HEK293T (cell line): ENCODE measurements around the gene TBC1D16.

Experiments used
- CTCF ChIA-PET: fragments of 350-600 bp; formaldehyde crosslinking; extraction: SDS; loops from one replicate; lab custom pipeline; 2021; ENCODE audit warnings: antibody characterized with exemption, inconsistent platforms; lab: Yijun Ruan, JAX
- POLR2A ChIA-PET: fragments of 350-600 bp; formaldehyde crosslinking; extraction: SDS; loops from one replicate; lab custom pipeline; 2020; ENCODE audit warnings: antibody characterized with exemption, inconsistent platforms; lab: Yijun Ruan, JAX
- DNase-seq: peaks from one replicate; pipeline ENCODE4 v3.0.0; 2012; ENCODE audit warnings: mixed read lengths; ENCODE audit errors: extremely low spot score
- ARNT ChIP-seq: fragments of 450-650 bp; IDR thresholded peaks from 2 replicates; pipeline ENCODE4 v1.6.1; 2017; ENCODE audit warnings: mild to moderate bottlenecking
- BHLHE40 ChIP-seq: fragments of 450-650 bp; IDR thresholded peaks from 2 replicates; pipeline ENCODE4 v1.6.1; 2016; ENCODE audit warnings: mild to moderate bottlenecking, moderate library complexity, borderline replicate concordance
- CTBP1 ChIP-seq: fragments of 450-650 bp; IDR thresholded peaks from 2 replicates; pipeline ENCODE4 v1.6.1; 2016; ENCODE audit warnings: borderline replicate concordance
- ELF4 ChIP-seq: fragments of 450-650 bp; IDR thresholded peaks from 2 replicates; pipeline ENCODE4 v1.6.1; 2017; ENCODE audit warnings: antibody characterized with exemption
- FOXA1 ChIP-seq: fragments of 450-650 bp; IDR thresholded peaks from 2 replicates; pipeline ENCODE4 v1.6.1; 2016; ENCODE audit warnings: mild to moderate bottlenecking
- FOXK2 ChIP-seq: fragments of 450-650 bp; IDR thresholded peaks from 2 replicates; pipeline ENCODE4 v1.6.1; 2016; ENCODE audit warnings: mild to moderate bottlenecking
- FOXM1 ChIP-seq: fragments of 450-650 bp; IDR thresholded peaks from 2 replicates; pipeline ENCODE4 v1.6.1; 2017; ENCODE audit warnings: mild to moderate bottlenecking, borderline replicate concordance
- HDGF ChIP-seq: fragments of 450-650 bp; IDR thresholded peaks from 2 replicates; pipeline ENCODE4 v1.6.1; 2017; ENCODE audit warnings: antibody characterized with exemption, borderline replicate concordance
- L3MBTL2 ChIP-seq: fragments of 450-650 bp; conservative IDR thresholded peaks from 2 replicates; pipeline ENCODE4 v1.6.1; 2016; ENCODE audit warnings: mild to moderate bottlenecking
- LEF1 ChIP-seq: fragments of 450-650 bp; IDR thresholded peaks from 2 replicates; pipeline ENCODE4 v1.6.1; 2017; ENCODE audit warnings: mild to moderate bottlenecking, borderline replicate concordance
- NFRKB ChIP-seq: fragments of 450-650 bp; IDR thresholded peaks from 2 replicates; pipeline ENCODE4 v1.6.1; 2016; ENCODE audit warnings: mild to moderate bottlenecking, moderate library complexity
- SP1 ChIP-seq: fragments of 450-650 bp; IDR thresholded peaks from 2 replicates; pipeline ENCODE4 v1.6.1; 2017
- SUZ12 ChIP-seq: fragments of 450-650 bp; IDR thresholded peaks from 2 replicates; pipeline ENCODE4 v1.6.1; 2016; ENCODE audit warnings: mild to moderate bottlenecking
- TARDBP ChIP-seq: fragments of 450-650 bp; IDR thresholded peaks from 2 replicates; pipeline ENCODE4 v1.6.1; 2016
- ZNF384 ChIP-seq: fragments of 450-650 bp; IDR thresholded peaks from 2 replicates; pipeline ENCODE4 v1.6.1; 2016
- TF ChIP-seq, protein P1 (sequence below): fragments of 450-650 bp; IDR thresholded peaks from 2 replicates; pipeline ENCODE4 v1.6.1; 2016

TBC1D16 gene

DNA sequence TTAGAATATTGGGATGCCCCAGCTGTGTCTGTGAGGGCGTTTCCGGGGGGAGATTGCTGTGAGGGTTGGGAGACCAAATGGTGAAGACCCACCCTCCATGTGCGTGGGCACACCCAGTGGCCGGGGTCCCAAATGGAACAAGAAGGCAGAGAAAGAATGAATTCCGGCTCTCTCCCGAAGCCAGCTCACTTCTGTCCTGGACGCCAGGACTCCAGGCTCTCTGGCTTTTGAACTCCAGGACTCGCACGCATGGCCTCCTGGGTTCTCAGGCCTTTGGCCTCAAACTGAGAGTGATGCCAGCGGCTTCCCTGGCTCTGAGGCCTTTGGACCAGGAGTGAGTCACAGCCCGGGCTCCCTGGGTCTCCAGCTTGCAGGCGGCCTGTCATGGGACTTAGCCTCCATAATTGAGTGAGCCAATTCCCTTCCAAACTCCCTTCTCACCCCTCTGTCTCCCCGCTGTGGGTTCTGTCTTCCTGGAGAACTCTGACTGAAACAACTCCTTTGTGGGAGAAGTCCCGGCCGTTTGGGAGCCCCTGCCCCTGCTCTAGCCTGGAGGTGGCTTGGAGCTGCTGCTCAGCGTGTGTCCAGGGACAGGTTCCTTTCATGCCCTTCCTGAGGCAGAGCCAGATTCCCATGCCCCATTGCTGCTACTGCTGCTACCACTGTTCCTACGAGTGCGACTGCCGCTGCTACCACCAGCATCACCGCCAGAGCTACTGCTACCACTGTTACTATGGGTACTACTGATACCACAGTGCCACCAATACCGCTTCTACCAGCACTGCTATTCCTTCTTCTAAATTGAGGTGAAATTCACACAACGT, 146.6 kb downstream of the TBC1D16 start:
- POLR2A ChIA-PET: no interaction called here
- CTCF ChIA-PET: no interaction called here
- no peak for DNase-seq
- TF ChIP-seq ELF4: no peak
- no peak for TF ChIP-seq FOXA1
- no peak for TF ChIP-seq SUZ12
- TF ChIP-seq TARDBP: no peak
- TF ChIP-seq CTBP1: no peak
- no peak for TF ChIP-seq BHLHE40
- TF ChIP-seq NFRKB: no peak
- TF ChIP-seq ZNF384: no peak
- TF ChIP-seq, protein P1, sequence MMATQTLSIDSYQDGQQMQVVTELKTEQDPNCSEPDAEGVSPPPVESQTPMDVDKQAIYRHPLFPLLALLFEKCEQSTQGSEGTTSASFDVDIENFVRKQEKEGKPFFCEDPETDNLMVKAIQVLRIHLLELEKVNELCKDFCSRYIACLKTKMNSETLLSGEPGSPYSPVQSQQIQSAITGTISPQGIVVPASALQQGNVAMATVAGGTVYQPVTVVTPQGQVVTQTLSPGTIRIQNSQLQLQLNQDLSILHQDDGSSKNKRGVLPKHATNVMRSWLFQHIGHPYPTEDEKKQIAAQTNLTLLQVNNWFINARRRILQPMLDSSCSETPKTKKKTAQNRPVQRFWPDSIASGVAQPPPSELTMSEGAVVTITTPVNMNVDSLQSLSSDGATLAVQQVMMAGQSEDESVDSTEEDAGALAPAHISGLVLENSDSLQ: no peak
- TF ChIP-seq SP1: no peak
- no peak for TF ChIP-seq FOXM1
- TF ChIP-seq ARNT: no peak
- TF ChIP-seq LEF1: no peak
- no peak for TF ChIP-seq L3MBTL2
- no peak for TF ChIP-seq HDGF
- TF ChIP-seq FOXK2: no peak

DNA sequence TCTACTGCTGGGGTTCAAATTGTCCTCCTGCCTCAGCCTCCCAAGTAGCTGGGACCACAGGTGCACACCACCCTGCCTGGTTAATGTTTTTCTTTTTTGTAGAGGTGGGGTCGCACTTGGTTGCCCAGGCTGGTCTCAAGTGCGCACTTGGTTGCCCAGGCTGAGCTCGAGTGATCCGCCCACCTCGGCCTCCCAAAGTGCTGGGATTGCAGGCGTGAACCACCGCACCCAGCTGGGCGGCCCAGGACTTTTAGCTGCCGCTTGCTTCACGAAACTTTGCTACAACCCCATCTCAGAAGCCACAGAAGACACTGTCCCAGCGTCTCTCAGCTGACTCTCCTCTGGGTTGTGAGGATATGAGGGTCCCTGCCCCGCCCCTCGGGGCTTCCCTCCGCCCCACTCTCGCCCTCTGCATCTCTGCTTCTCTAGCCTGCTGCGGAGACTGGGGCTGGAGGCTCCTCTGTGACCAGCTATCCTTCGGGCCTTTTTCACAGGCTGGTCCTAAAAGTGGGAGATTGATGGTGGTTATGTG, 147.6 kb downstream of the TBC1D16 start:
- DNase-seq: no peak
- ChIA-PET CTCF (no interaction called here), POLR2A (no interaction called here)
- TF ChIP-seq ZNF384 (no peak), SUZ12 (no peak), HDGF (no peak), LEF1 (no peak), FOXA1 (no peak), FOXK2 (no peak), L3MBTL2 (no peak), NFRKB (no peak), CTBP1 (no peak)
- TF ChIP-seq, protein P1: no peak

DNA sequence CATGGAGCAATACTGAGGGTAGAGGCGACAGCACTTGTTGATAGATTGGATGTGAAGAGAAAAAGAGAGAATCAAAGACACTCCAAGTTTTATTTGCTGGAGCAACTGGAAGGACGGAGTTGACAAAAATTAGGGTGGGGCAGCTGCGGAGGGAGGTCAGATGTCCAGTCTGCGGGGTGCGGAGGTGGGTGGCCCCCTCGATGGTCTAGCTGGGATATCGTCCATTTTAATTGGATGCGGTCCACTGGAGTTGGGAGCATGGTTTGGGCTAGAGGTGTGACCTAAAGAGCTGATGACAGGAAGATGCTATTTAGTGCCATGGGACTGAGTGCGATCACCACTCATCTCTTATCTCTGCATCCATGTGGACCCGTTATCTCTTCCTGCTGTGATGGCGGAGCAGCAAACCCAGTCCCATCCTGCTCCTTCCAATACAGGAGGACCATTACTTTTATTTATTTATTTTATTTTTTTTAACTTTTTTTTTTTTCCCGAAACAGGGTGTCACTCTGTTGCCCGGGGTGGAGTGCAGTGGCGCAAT, 148.2 kb downstream of the TBC1D16 start:
- DNase-seq: no peak
- POLR2A ChIA-PET: no interaction called here
- CTCF ChIA-PET: no interaction called here
- TF ChIP-seq SP1: no peak
- TF ChIP-seq TARDBP: no peak

DNA sequence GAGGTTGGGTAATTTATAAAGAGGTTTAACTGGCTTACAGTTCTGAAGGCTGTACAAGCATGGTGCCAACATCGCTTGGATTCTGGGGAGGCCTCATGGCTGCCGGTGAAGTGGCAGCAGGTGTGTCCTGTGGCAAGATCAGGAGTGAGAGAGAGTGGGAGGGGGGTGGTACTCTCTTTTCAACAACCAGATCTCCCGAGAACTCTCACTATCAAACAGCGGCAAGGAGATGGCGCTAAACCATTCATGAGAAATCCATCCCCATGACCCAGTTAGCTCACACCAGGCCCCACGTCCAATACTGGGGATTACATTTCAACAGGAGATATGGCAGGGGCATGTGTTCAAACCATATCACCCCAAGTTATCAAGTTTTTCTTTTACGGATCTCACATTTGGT, 152.5 kb downstream of the TBC1D16 start:
- CTCF ChIA-PET: interaction anchor here (0.6 kb wide), 1 partner anchor 26 kb away, joined by 3 read pairs; no protein-coding TSS in a partner anchor
- no peak for TF ChIP-seq NFRKB
- TF ChIP-seq BHLHE40: no peak
- TF ChIP-seq FOXK2: no peak
- no peak for TF ChIP-seq ARNT
- TF ChIP-seq FOXM1: no peak
- TF ChIP-seq HDGF: no peak
- no peak for TF ChIP-seq ELF4
- TF ChIP-seq CTBP1: no peak
- TF ChIP-seq LEF1: no peak
- no peak for TF ChIP-seq ZNF384
- TF ChIP-seq SUZ12: no peak
- no peak for TF ChIP-seq TARDBP
- no peak for TF ChIP-seq SP1
- TF ChIP-seq, protein P1: no peak
- TF ChIP-seq FOXA1: no peak
- no peak for TF ChIP-seq L3MBTL2
- DNase-seq: no peak
- POLR2A ChIA-PET: no interaction called here
